Panc1 (cell line): ENCODE results near the gene WASL.

Experiments
- CTCF ChIP-seq: fragments of 450-650 bp; IDR thresholded peaks from 2 replicates; pipeline ENCODE4 v1.5.1; 2017; ENCODE audit warnings: mild to moderate bottlenecking
- POLR2AphosphoS5 ChIP-seq: IDR thresholded peaks from 2 replicates; pipeline ENCODE4 v1.6.1; 2012; ENCODE audit warnings: mild to moderate bottlenecking, low read depth, low read length, moderate library complexity
- SIN3A ChIP-seq: IDR thresholded peaks from 2 replicates; pipeline ENCODE4 v1.6.1; 2012; ENCODE audit warnings: low read depth, mild to moderate bottlenecking, low read length, moderate library complexity, borderline replicate concordance; ENCODE audit not compliant: insufficient read depth

- TF ChIP-seq CTCF (no peak), SIN3A (no peak), POLR2AphosphoS5 (no peak)
Observed at GRCh38 chr7:123679614-123680013, 69.2 kb downstream of the WASL start.
